Stimulated activated CD8-positive, alpha-beta memory T cell treated with anti-CD3 and anti-CD28 coated beads, Interleukin-2, amount 100 ng/mL, for 48 hours (primary cell): ENCODE data around the gene TK2.

Experiments used
- DNase-seq, 2 donors: peaks; one replicate each; pipeline ENCODE4 v3.0.0-alpha.2; 2020; ENCODE audit warnings: low read depth in 2 of 2

The TK2 gene

GRCh38 chr16:66544016-66544757, 5.7 kb downstream of the TK2 start:
- DNase-seq, result no peak

GRCh38 chr16:66543541-66543940, 6.4 kb downstream of the TK2 start:
- DNase-seq, result no peak

GRCh38 chr16:66542396-66542795, 7.5 kb downstream of the TK2 start:
- DNase-seq, result no peak

- no peak for DNase-seq
These were observed 8.2 kb downstream of the TK2 start for GRCh38 chr16:66541388-66542355.

- no peak for DNase-seq
These were observed 10.1 kb downstream of the TK2 start for GRCh38 chr16:66539623-66540469.

GRCh38 chr16:66538910-66539309, 11.0 kb downstream of the TK2 start:
- no peak for DNase-seq

GRCh38 chr16:66537236-66537635, 12.7 kb downstream of the TK2 start:
- no peak for DNase-seq

GRCh38 chr16:66536525-66536924, 13.4 kb downstream of the TK2 start:
- no peak for DNase-seq

GRCh38 chr16:66534376-66534799, 15.5 kb downstream of the TK2 start:
- DNase-seq, result no peak

- DNase-seq, result no peak
These were observed 20.4 kb downstream of the TK2 start for GRCh38 chr16:66529475-66529874.

- no peak for DNase-seq
These were observed 21.6 kb downstream of the TK2 start for GRCh38 chr16:66528294-66528693.

- DNase-seq, result no peak
These were observed 24.3 kb downstream of the TK2 start for GRCh38 chr16:66525396-66526180.

- no peak for DNase-seq
These were observed 25.2 kb downstream of the TK2 start for GRCh38 chr16:66524601-66525164.

GRCh38 chr16:66523861-66524354, 26.0 kb downstream of the TK2 start:
- no peak for DNase-seq

GRCh38 chr16:66522816-66523590, 26.9 kb downstream of the TK2 start:
- DNase-seq, result no peak

GRCh38 chr16:66521951-66522771, 27.8 kb downstream of the TK2 start:
- DNase-seq, result peak; percentile 88 to 95

- no peak for DNase-seq
These were observed 28.6 kb downstream of the TK2 start for GRCh38 chr16:66521252-66521713.

- DNase-seq, result no peak
These were observed 29.3 kb downstream of the TK2 start for GRCh38 chr16:66520406-66521170.
